Transverse colon (tissue), 4 donors: ENCODE results near the gene ZNF835. TPM values are rescaled to one million over a fixed set of nuclear protein-coding genes. Genes with fewer than 3 reads are reported as not detected.

Source experiments
- DNase-seq: peaks from one replicate; pipeline ENCODE4 v3.0.0-alpha.2; 2019
- H3K27ac ChIP-seq, 4 donors: fragments of 200-600 bp; sonication (generic); 2 replicates each; pipeline ENCODE4 v1.5.1; 2016 to 2018; ENCODE audit warnings: inconsistent platforms in 4 of 4
- H3K27me3 ChIP-seq: fragments of 200-600 bp; sonication (generic); 2 replicates; pipeline ENCODE4 v1.5.1; 2017; ENCODE audit warnings: inconsistent platforms
- H3K36me3 ChIP-seq, 4 donors: fragments of 200-600 bp; sonication (generic); 2 replicates each; pipeline ENCODE4 v1.5.1; 2017 to 2019; ENCODE audit warnings: inconsistent platforms in 4 of 4
- H3K4me1 ChIP-seq, 4 donors: fragments of 200-600 bp; sonication (generic); 2 replicates each; pipeline ENCODE4 v1.5.1; 2017 to 2020; ENCODE audit warnings: inconsistent platforms in 4 of 4
- H3K4me3 ChIP-seq, 4 donors: fragments of 200-600 bp; sonication (generic); 1 replicate in 1 of 4; 2 replicates in 3 of 4; pipeline versions ENCODE4 v1.5.1 to v1.6.1; 2017 to 2019; ENCODE audit warnings: inconsistent platforms in 4 of 4
- H3K9me3 ChIP-seq, 2 donors: fragments of 200-600 bp; sonication (generic); 2 replicates each; pipeline ENCODE4 v1.5.1; 2017 to 2019; ENCODE audit warnings: inconsistent platforms in 2 of 2
- CTCF ChIP-seq, 5 experiments: fragments of 200-600 bp in 3 of 5; fragments of 450-650 bp in 2 of 5; sonication (generic) in 3 of 5; IDR thresholded peaks; 1 replicate in 2 of 5; 2 replicates in 3 of 5; pipeline ENCODE4 v1.5.1; 2016 to 2017; ENCODE audit warnings: antibody characterized with exemption in 5 of 5, inconsistent platforms in 3 of 5, mild to moderate bottlenecking in 2 of 5, moderate library complexity in 1 of 5
- EP300 ChIP-seq: sonication (generic); formaldehyde crosslinking; IDR thresholded peaks from one replicate; pipeline ENCODE4 v1.6.1; 2017; ENCODE audit warnings: antibody characterized with exemption, low read depth
- POLR2A ChIP-seq: fragments of 450-650 bp; IDR thresholded peaks from one replicate; pipeline ENCODE4 v1.6.1; 2016; ENCODE audit warnings: antibody characterized with exemption, mild to moderate bottlenecking, moderate library complexity
- POLR2AphosphoS5 ChIP-seq, 3 donors: sonication (generic); formaldehyde crosslinking; IDR thresholded peaks; one replicate each; pipeline ENCODE4 v1.6.1; 2016; ENCODE audit warnings: antibody characterized with exemption in 3 of 3
- WGBS, 2 donors: methylation state at CpG; one replicate each; pipeline ENCODE4 v1.1.5; 2018; ENCODE audit warnings: low coverage in 1 of 2; 5-methylcytosine and 5-hydroxymethylcytosine counted together
- in situ Hi-C, 4 donors: fragments of 200-750 bp; cut with MboI; loops; one replicate each; pipeline versions ENCODE4 v1.15.0 to v1.15.1; 2017; ENCODE audit warnings: low sequenced_read_pairs in 3 of 4, low pct_ligation_motif_present in 1 of 4, low pct_unique_long_range_greater_than_20kb in 1 of 4
- intact Hi-C: fragments of 100-400 bp; cut with DNase I; formaldehyde crosslinking; loops from one replicate; pipeline ENCODE4 v1.15.1; 2023; ENCODE audit warnings: low total_unique reads
- total RNA-seq, 4 donors: library from RNA; depleted of rRNA; stranded (reverse); fragments of >200 nt; gene quantifications; one replicate each; pipeline ENCODE4 v1.1.0, GENCODE V29; 2016

ZNF835 gene
- 1 to 10 TPM in 2 of 4 donors, under 1 TPM in 1, not detected in 1; 0.37 to 2.2 (median 1.4) TPM for total RNA-seq

- Histone ChIP-seq H3K4me3 (peak within 1 kb of the TSS; percentile 40 to 74 (median 54)), H3K27ac (peak within 1 kb of the TSS in 3 of 4 donors; percentile 1 to 58 (median 36)), H3K27me3 (no peaks in the 10 kb centered on the region), H3K9me3 (no peaks in the 10 kb centered on the region), H3K36me3 (no peaks in the 10 kb centered on the region), H3K4me1 (peaks cover 0 to 11% (median 5%) of the 10 kb centered on the region in 4 donors)
- WGBS, 2 donors = 44% methylated on average over 22 of the region's 32 CpGs; no CpG with 5 or more reads in 1 of the 2 donors
- in situ Hi-C loops = no loop called here
- intact Hi-C loops = no loop called here
- TF ChIP-seq EP300 (no peak), POLR2AphosphoS5 (IDR thresholded peaks at IDR 0.05) (peak in 1 of 3 donors; percentile 32), POLR2A (peak; percentile 17), CTCF (IDR thresholded peaks at IDR 0.05) (peak in 2 of 5 experiments; percentile 16 to 24)
- peak; percentile 87 for DNase-seq
These were observed at the start of gene ZNF835 for GRCh38 chr19:56671613-56671994. Gene ZNF835, minus strand, starts transcription at chr19:56671757. Its CDS starts 6,559 bp downstream, at chr19:56665198.

GRCh38 chr19:56720281-56720680 lies 48.7 kb upstream of the ZNF835 start:
- WGBS, 2 donors = 8 to 30% methylated on average over 3 of the region's 3 CpGs
- Histone ChIP-seq H3K4me1 (no peaks in the 10 kb centered on the region), H3K27ac (no peak overlapping the region), H3K36me3 (no peaks in the 10 kb centered on the region), H3K9me3 (peaks cover 0 to 6% of the 10 kb centered on the region in 2 donors), H3K27me3 (no peaks in the 10 kb centered on the region), H3K4me3 (no peak overlapping the region)
- intact Hi-C loops = no loop called here
- DNase-seq = no peak
- in situ Hi-C loops = no loop called here
- TF ChIP-seq CTCF (IDR thresholded peaks at IDR 0.05) (no peak), POLR2A (no peak), POLR2AphosphoS5 (IDR thresholded peaks at IDR 0.05) (no peak), EP300 (no peak)

- H3K9me3 ChIP-seq = peaks cover 0 to 6% of the 10 kb centered on the region in 2 donors
- TF ChIP-seq POLR2AphosphoS5 (IDR thresholded peaks at IDR 0.05) = no peak
- no peak for TF ChIP-seq POLR2A
- no peak for TF ChIP-seq CTCF (IDR thresholded peaks at IDR 0.05)
- no peak for TF ChIP-seq EP300
- WGBS, 2 donors = 37 to 75% methylated on average over 2 to 6 of the region's 6 CpGs
- no peak overlapping the region for H3K27ac ChIP-seq
- no peaks in the 10 kb centered on the region for H3K36me3 ChIP-seq
- no peak overlapping the region for H3K4me3 ChIP-seq
- in situ Hi-C loops = no loop called here
- intact Hi-C loops = no loop called here
- no peaks in the 10 kb centered on the region for H3K4me1 ChIP-seq
- no peak for DNase-seq
- no peaks in the 10 kb centered on the region for H3K27me3 ChIP-seq
These were observed 46.7 kb upstream of the ZNF835 start for GRCh38 chr19:56718231-56718630.

- intact Hi-C loops (no loop called here), in situ Hi-C loops (no loop called here)
- Histone ChIP-seq H3K4me3 (no peak overlapping the region), H3K9me3 (peaks cover 0 to 3% of the 10 kb centered on the region in 2 donors), H3K27ac (no peak overlapping the region), H3K36me3 (no peaks in the 10 kb centered on the region), H3K4me1 (no peaks in the 10 kb centered on the region), H3K27me3 (no peaks in the 10 kb centered on the region)
- TF ChIP-seq POLR2AphosphoS5 (IDR thresholded peaks at IDR 0.05) = no peak
- TF ChIP-seq CTCF (IDR thresholded peaks at IDR 0.05) = no peak
- TF ChIP-seq EP300 = no peak
- no peak for TF ChIP-seq POLR2A
- 42 to 60% methylated on average over 1 to 9 of the region's 9 CpGs for WGBS, 2 donors
- no peak for DNase-seq
These were observed 41.2 kb upstream of the ZNF835 start for GRCh38 chr19:56712611-56713276.
